Measurements from ENCODE around the gene SP3.

DNA sequence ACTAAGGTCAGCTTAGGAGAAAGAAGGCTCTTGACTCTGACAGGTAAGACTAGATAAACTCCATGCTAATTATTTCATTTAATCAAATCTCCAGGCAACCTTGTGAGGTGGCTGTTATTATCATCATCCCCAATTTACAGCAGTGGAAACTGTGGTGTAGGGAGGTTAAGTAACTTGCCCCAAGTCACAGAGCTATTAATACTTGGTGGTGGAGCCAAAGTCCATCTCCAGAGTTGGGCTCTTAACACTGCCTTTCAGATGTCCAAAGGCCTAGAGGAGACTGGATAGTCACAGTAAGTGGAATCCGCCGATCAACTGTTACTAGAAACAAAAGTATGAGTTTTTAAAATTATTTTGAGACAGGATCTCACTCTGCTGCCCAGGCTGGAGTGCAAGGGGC lies 46.6 kb upstream of the SP3 start:
- TF ChIP-seq, protein P1, sequence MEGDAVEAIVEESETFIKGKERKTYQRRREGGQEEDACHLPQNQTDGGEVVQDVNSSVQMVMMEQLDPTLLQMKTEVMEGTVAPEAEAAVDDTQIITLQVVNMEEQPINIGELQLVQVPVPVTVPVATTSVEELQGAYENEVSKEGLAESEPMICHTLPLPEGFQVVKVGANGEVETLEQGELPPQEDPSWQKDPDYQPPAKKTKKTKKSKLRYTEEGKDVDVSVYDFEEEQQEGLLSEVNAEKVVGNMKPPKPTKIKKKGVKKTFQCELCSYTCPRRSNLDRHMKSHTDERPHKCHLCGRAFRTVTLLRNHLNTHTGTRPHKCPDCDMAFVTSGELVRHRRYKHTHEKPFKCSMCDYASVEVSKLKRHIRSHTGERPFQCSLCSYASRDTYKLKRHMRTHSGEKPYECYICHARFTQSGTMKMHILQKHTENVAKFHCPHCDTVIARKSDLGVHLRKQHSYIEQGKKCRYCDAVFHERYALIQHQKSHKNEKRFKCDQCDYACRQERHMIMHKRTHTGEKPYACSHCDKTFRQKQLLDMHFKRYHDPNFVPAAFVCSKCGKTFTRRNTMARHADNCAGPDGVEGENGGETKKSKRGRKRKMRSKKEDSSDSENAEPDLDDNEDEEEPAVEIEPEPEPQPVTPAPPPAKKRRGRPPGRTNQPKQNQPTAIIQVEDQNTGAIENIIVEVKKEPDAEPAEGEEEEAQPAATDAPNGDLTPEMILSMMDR (IDR thresholded peaks at IDR 0.05), result no peak
- TF ChIP-seq POLR2A (IDR thresholded peaks at IDR 0.05), result no peak

Measured in right lobe of liver (tissue), 4 donors.